KG1 (cell line): Measurements from ENCODE around the gene PSPN.

ENCODE experiments used
- DNase-seq: peaks from one replicate; lab custom pipeline; 2025; lab: John Stamatoyannopoulos, UW

Gene PSPN, protein sequence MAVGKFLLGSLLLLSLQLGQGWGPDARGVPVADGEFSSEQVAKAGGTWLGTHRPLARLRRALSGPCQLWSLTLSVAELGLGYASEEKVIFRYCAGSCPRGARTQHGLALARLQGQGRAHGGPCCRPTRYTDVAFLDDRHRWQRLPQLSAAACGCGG

DNA sequence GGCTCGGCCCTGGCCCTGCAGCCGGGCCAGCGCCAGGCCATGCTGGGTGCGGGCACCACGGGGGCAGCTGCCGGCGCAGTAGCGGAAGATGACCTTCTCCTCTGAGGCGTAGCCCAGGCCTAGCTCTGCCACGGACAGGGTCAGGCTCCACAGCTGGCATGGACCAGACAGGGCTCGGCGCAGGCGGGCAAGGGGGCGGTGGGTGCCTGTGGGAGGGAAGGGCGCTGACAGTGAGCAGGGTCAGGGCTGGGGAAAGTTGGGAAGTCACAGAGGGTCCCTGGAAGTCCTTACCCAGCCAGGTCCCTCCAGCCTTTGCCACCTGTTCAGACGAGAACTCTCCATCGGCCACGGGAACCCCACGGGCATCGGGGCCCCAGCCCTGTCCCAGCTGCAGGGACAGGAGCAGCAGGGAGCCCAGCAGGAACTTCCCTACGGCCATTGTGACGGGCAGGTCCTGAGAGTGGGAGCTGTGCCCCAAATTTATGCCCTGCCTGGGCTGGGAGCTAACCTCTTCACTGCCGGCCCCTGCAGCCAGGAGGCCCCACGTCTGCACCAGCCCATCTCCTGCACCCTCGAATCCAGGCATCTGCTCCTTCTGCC is at the start of gene PSPN:
Gene PSPN (minus strand): TSS at position 523 of the 600 bp plus-strand sequence. CDS start 84 bp downstream, at position 439.
- DNase-seq: no peak

DNA sequence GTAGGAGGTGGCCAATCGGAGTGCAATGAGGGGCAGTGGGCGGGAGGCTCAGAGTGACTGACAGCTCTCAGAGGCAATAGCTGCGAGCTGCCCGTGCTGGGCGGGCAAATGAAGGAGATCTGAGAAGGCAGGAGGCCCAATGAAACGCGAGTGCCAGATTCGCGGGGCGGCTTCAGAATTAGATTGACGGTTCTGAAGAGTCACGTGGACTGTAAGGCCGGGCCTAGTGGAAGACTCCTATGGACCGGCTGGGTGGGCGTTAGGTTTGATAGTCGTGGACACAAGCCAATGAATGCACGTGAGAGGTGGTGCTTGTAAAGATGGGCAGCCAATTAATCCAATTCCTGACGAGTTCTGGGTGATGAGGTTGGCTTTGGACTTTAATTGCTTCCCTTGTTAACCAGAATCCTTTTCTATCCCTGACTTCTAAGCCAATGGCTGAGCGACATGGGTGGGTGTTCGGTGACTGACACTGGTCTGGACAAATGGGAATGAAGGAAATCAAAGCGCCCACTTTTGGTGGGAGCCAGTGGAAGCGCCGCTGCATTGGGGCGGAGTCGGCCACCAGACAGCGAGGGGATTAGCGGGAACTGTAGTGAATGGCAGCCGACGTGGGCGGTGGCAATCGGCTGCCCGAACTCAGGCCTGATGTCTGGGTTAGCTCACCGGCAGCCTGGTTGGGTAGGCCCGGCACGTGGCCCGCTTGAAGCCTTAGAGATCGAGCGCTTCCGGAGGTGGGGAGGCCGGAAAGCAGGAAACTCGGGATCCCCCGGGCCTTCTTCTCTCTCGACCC is 49.4 kb upstream of the PSPN start:
- DNase-seq: peak; percentile 98

DNA sequence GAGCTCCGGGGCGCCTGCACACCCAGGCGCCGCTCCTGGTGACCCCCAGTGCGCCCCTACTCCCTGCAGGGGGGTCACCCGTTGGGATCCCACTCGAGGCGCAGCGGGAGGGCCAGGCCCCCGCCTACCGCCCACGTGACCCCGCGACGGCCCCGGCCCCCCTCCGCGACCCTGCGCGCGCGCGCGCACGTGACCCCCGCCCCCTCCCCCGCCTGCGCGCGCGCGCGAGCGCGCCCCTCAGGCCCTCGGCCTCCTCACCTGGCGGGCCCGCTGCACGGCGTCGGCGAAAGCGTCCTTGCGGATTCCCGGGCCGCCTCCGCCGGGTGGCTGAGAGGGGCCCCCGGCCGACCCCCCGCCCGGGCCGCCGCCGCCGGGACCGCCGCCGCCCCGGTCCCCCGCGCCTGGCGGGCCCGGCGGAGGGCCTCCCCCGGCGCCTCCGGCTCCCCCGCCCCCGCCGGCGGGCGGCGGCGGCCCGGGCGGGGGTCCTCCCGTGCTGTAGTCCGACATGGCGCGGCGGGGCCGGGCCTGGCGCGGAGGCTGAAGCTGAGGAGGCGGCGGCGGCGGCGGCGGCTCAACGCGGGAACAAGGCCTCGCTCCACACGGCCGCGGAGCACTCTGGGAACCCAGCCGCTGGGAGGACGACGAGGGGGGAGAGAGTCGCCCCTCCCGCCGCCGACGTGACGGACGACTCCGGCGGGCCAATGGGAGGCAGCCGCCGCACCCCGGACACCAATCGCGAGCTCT is 48.6 kb upstream of the PSPN start, which contains the start of gene KHSRP:
Gene KHSRP (minus strand): TSS at position 617 of the 744 bp plus-strand sequence. CDS start 110 bp downstream, at position 507.
- no peak for DNase-seq

DNA sequence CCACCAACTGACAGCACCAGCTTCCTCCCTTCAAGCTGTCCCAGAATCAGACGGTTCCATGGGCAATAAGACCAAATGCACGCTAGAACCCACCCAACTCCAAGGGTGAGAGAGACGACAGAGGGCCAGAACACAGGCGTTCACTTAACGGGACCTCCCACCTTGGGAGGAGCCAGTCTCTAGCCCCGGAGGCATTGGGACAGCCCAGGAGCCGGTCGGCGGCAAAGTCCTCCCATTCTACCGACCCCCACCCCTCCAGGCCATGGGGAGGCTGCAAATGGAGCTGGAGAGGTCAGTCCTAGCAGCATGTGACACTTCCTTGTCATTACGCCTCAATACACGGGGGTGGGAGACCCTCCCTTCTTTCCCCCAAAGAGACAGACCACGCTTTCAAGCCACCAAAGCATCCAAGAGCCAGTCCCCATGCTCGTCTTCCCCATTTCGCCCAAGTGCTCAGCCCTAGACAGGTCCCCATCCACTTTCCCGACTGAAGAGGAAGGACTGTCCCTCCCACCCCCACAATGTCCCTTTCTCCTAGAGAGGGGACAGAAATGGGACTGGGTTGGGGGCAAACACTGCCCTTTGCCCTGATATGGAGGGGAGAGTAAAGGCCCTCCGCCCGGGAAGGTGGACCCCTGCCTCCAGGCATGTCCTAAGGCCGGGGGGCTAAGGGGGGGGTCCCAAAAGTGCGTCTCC is 47.9 kb upstream of the PSPN start:
- no peak for DNase-seq

DNA sequence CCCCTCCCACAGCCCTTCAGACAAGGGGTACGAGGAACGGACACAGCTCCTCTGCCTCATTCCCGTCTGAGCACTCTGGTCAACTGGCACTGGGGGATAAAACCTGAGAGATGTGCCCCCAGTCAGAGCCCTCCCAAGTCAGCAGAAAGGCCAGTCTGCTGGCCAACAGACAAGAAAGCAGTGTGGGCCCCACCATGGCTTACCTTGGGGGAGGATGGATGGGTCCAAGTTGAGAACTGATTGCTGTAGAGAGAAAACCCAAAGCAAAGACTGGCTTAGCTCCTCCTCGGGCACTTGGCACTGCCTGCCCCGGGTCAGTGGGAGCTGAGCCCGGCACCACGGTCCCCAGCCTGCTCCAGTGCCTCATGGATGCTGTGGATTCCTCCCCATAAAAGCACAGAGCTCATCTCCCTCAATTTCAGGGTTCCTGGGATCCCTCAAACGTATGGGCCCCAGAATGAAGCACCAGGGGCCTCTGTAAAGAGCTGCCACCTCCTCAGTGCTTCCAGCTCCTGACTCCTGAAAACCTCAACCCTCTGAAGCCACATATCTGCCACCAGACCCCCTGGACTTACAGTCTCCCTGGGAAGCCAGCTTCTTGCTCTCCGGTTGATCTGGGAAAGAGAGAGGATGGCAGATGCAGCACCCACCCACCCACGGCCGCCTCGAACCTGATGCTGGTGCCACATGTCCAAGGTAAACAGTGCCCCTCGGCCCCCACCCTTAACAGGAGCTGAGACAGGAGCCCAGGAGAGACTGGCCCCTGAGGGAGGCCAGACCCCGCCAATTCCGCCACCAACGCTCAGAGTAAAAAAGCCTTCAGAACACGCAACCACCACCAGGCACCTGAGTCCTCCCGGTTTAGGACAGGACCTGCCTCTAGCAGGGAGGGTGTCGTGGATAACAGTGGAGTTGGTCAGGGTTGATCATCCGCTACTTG is 45.6 kb upstream of the PSPN start:
- no peak for DNase-seq

DNA sequence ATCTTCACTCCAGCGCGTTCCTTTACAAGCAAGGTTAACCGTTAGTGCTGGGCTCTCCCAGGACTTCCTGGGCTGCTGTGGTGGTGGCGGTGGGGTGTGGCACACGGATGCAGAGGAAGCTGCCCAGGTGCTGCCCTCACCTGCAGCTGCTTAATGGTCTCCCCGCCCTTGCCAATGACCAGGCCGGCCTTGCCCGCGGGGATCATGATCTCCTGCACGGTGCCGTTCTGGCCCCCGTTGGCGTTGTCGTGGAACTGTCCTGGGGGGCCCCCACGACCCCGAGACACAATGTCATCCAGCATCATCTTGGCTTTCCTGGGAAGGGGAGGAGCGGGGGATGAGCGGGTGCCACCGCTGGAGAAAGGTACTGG is 42.8 kb upstream of the PSPN start:
- DNase-seq: no peak

DNA sequence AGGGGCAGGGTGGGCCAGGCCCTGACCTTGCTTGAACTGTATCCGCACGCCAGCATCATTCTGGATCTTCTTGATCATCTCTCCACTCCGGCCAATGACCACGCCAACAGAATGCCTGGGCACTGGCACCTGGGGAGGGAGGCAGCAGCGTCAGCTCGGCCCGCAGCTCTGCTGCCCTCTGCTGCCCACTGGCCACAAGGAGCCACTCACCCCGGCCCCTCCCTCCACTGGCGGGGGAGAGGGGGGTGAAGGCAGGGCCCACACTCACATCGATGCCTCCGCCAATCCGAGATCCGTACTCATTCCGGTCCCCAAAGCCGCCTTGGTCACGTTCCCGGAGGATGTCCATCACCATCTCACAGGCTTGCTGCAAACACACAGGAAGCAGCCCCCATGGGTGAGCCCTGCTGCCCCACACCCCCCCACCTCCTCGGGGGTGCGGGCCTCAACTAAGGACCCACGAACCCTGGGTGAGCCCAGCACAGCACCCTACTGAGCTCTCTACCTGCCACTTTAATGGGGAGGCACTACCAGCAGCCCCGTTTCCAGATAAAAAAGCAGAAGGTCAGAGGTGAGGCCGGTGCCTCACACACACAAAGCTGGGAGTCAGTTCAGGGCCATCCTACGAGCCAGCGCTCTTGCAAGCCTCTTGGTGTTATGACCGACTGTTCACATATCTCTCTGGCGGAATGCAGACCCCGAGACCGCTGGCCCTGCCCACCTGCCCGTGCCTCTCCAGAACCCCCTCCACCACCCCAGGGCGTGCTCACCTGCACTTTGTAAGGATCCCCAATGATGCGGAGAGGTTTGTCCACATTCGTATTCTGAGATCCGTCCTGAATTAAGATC is 42.2 kb upstream of the PSPN start:
- no peak for DNase-seq

DNA sequence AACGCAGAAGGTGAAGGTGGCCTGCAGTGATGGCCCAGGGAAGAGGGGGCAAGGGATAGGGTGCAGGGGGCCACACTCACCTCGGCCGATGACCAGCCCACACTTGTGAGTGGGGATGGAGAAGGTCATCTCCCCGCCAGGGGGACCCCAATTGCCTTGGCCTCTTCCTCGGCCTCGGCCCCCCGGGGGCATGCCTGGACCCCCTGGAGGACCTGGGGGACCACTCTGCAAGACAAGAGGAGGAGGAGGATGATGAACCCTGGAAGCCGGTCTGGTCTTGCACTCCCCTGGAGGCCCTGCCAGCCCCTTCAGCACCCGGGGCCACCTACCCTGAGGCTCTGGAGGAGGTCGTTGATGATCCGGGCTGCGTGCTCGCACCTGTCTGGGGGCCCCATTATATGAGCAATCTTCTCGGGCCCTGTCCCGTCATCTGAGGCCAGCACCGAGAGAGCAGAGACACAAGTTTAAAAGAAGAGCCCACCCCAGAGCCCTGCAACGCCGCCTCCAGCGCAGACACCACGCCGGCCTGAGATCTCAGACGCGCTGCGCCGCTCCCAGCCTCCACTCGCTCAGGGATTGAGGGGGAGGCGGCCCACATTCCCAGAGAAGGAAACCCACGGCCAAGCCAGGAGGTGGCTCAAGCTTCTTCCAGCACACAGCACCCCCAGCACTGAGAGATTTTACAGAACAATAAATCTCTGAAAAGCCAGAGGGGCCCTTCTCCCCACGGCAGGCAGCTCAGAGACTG is 41.1 kb upstream of the PSPN start:
- no peak for DNase-seq

DNA sequence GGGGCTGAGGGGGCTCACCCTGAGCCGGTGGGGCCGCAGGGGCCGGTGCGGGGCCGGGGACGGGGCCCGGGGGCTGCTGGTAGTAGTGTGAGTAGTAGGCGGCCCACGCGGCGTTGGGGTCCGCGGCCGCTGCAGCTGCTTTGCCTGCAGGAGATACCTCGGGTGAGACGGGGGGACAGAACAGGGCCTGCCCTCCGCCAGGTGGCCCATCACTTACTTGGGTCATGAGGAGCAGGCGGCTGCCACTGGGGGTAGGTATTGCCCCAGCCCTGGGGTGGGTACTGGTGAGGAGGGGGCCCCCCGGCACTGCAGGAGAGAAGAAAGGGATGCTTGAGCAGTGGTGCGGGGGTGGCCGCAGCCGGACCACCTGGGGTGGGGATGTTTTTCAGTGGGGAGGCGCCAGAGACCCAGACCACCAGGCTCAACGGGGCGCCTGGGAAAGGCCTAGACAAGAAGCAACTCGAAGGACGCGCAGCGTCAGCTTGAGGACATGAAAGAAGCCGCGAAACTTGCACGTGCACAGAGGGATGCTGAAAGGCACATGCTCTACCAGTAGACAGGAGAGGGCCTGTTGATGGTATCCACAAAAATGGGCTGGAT is 40.0 kb upstream of the PSPN start:
- DNase-seq: no peak

DNA sequence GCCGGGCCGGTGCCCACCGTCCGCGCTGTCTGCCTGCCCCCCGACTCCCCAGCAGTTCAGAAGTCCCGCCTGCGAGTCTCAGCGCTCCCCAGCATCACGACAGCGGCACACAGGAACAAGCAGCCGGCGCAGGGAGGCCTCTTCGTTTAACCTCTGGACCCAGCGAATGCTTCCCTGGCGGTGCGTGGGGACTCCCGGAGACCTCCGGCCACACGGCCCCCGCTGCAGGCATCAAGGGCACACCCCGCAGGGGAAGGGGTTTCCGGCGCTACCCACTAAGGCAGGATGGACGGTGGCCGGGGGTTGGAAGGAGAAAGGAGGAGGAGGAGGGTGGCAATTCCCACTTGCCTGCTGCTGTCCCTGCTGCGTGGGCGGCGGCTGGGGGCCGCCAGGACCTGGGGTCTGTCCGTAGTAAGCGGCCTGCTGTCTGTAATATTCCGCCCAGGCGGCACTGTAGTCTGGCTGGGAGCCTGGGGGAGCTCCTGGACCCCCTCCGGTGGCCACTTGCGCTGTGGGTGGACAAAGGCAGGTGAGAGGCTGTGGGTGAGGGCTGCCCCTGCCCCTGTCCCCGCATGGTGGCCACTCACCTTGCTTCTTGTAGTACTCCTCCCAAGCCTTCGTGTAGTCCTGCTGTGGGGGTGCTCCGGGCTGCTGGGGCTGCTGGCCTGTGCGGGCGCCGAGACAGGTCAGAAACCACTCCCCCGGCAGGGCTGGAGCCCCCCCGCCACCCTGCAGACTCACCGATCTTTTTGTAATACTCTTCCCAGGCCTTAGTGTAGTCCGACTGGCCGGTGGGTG is 39.3 kb upstream of the PSPN start:
- no peak for DNase-seq

DNA sequence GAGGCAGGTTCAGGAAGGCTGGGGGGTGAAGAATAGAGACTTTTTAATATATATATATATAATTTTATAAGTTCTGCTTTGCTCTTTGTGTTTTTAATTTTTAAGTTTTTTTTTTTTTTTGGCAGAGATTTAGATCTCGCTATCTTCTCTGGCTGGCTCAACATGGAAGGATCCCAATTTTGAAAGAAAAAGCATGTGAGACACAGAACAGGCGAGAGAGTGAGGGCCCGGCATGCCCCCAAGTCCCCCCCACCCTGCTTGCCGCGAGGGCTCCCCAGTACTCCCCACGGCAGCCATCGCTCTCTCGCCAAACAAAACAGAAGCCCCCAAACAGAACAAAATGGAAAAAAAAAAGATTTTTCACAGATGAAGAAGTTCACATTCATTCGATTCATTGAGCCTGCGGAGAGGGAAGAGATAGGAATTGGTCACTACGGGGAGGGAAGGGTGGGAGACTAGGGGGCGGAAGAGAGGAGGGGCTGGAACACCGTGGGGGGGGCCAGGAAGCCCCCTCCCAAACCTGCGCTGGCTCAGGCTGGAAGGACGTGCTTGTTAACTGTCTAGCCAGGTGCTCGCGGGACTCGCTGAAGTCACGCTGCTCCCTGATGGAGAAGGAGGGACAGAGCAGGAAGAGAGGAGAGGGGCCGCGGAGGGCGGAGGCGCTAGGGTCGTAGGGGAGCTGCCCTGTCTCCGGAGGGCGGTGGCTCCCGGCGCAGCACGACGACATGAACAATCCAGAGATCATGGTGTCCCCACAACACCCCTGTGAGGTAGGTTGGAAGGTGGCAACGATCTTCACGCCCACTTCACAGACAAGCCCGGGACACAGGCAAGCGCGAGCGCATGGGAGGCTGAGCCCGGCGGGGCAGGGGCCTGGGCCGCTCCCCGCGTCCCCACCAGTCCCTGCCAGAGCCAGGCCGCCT is 38.2 kb upstream of the PSPN start:
- no peak for DNase-seq

DNA sequence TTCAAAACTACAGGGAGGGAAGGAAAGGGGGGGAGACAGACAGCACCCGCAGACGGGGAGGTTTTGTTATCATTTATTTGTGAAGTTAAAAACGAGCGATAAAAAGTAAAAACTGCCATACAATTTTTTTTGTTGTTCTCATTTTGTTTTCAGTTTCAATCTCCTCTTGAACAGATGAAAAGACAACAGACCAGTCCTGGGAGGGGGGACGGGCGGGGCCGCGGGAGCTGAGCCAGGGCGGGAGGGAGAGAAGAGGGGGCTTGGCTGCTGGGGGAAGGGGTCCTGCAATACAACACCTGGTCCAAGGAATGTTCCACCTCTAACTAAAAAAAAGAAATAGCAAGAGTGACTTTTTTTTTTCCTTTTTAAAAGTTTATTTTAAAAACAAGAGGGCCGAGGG is 37.6 kb upstream of the PSPN start:
- no peak for DNase-seq

DNA sequence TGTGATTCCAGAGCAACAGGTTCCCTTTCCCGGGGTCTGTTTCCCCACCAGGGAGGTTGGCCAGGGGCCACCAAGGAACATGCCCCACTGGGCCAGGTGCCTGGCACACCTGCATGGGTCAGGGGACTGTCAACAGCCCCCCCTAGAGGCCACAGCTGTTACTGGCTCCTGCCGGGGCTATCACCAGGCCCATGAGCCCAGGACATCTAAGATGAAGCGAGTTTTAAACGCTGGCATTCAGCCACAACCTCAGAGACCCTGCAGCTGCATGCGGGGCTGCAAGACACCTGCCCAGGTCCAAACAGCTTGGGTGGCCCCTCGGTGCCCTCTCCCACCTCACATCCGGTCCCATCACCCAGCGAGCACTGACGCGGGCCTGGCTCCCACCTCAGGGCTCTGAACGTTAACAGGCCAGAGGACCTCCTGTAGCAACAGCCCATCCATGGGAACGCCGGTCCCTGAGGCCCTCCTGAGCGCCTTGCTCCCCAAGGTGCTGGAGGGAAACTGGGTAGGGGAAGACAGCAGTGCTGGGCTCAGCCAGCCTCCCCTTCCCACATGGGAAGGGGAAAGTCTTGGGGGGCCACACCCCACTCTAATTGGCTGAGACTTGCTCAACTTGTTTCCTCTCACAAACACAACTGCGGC is 36.8 kb upstream of the PSPN start:
- no peak for DNase-seq

DNA sequence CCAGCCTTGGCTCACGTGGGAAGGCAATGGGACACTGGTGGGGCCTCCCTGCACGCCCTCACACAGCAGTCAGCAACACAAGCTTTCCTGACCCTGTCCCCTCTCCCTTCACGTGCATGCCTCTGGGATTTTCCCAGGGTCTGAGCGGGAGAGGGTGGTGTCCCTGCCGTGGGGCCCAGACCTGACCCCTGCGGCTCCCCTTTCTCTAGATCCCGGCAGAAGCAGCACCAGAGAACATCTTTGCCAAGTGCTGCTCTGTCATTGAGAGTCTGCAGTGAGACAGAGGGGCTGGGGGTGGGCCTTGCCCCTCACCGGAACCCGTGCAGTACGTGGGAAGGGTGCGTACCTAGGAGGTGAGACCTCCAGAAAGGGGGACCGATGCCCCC is 36.3 kb upstream of the PSPN start:
- DNase-seq: no peak

DNA sequence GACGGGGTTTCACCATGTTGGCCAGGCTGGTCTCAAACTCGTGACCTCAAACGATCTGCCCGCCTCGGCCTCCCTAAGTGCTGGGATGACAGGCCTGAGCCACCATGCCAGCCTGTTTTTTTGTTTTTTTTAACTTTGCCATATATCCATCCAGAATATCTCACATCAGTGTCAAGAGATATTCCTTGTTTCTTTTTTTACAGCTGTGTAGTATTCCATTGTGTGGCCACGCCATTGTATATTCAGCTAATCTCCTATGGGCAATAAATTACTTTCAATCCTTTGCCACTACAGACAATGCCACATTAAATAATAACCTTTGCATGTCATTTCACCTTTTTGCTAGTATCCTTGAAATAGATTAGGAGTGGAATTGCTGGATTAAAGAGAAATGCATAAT is 33.6 kb upstream of the PSPN start:
- no peak for DNase-seq

DNA sequence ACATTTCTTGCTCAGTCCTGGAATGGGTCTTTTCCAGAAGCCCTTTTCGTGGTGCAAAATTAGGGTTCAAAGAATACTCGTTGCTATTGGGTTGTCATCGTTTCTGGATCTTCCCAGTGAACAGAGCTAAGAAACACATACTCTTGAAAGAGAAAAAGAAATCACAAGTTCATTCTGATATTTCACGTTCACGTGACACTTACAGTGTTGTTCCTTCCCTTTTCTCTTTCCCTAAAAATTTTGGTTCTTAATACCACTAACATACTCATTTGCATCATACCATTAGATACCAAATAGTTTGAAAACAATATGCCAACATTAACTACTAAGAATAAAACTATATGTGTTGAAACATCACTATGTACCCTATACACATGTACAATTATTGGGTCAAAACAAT is 30.7 kb upstream of the PSPN start:
- no peak for DNase-seq
